Stomach (tissue), 4 donors: ENCODE results near the gene PLEKHG5.

Experiments
- CTCF ChIP-seq, 7 experiments: fragments of 450-650 bp in 4 of 7; fragments of 200-600 bp in 3 of 7; sonication (generic) in 3 of 7; IDR thresholded peaks; one replicate each; pipeline ENCODE4 v1.5.1; 2016 to 2019; ENCODE audit warnings: antibody characterized with exemption in 7 of 7, control low read depth in 2 of 7, mild to moderate bottlenecking in 1 of 7
- EP300 ChIP-seq: sonication (generic); formaldehyde crosslinking; IDR thresholded peaks from one replicate; pipeline ENCODE4 v1.6.1; 2017; ENCODE audit warnings: antibody characterized with exemption
- POLR2A ChIP-seq, 4 donors: fragments of 450-650 bp; IDR thresholded peaks; one replicate each; pipeline ENCODE4 v1.6.1; 2016; ENCODE audit warnings: antibody characterized with exemption in 4 of 4, control low read depth in 2 of 4, mild to moderate bottlenecking in 1 of 4, moderate library complexity in 1 of 4
- POLR2AphosphoS5 ChIP-seq, 3 donors: sonication (generic); formaldehyde crosslinking; IDR thresholded peaks; one replicate each; pipeline ENCODE4 v1.6.1; 2016; ENCODE audit warnings: antibody characterized with exemption in 3 of 3

DNA sequence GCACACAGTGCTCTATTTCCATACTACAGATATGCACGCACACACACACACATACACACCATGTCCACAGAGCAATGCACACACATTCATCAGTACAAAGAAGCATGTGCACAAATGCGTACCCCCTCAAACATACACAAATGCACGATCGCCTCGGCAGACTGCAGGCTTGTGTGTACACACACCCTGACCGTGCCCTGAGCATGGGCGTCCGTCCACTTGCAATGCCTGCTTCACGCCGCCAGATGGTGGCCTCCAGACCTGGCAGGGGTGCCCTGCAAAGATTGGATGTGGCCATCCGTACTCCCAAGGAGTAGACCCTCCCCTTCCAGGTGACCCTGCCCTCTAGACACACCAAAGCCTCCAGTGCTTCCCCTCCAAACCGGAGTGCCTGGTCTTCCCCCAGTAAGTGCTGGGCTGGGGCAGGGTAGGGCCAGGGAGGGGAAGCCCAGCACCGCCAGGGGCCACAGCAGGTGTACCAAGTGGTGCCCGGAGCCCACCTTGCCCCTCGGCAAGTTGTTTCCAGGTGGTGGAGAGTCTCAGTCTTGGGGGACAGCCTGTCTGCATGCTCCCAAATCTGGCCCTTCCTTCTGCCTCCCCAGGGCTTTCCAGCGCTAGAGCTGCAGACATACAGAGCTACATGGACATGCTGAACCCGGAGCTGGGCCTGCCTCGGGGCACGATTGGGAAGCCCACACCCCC, 46.3 kb downstream of the PLEKHG5 start:
- TF ChIP-seq CTCF (IDR thresholded peaks at IDR 0.05): peak in 5 of 7 experiments; percentile 51 to 78 (median 69)
- no peak for TF ChIP-seq POLR2A (IDR thresholded peaks at IDR 0.05)
- TF ChIP-seq EP300: no peak
- TF ChIP-seq POLR2AphosphoS5 (IDR thresholded peaks at IDR 0.05): no peak
